ENCODE results near the gene SLC24A4. TPM values are rescaled to one million over a fixed set of nuclear protein-coding genes. Genes with fewer than 3 reads are reported as not detected.

SLC24A4 gene
- total RNA-seq, 2 donors from 2014 or later = 2.7 to 4.4 TPM

- Histone ChIP-seq H3K9me3 (no peaks in the 10 kb centered on the region), H3K4me1 (ENCODE audit: control insufficient read depth in 1 of 2, low read depth in 2 of 2) (peaks cover 3 to 17% of the 10 kb centered on the region in 2 donors), H3K27me3 (replicated peaks; ENCODE audit: insufficient read depth) (no peaks in the 10 kb centered on the region), H3K36me3 (no peaks in the 10 kb centered on the region), H3K27ac (peak overlapping the region in 1 of 2 donors; percentile 53), H3K4me3 (no peak overlapping the region)
- ATAC-seq (ENCODE audit: insufficient number of reproducible peaks, low FRiP score, low read depth) (no peak), DNase-seq (ENCODE audit: low spot score) (no peak)
- TF ChIP-seq CTCF (IDR thresholded peaks at IDR 0.05) = no peak
These were observed 93.0 kb downstream of the SLC24A4 start for GRCh38 chr14:92415969-92416368.

DNA sequence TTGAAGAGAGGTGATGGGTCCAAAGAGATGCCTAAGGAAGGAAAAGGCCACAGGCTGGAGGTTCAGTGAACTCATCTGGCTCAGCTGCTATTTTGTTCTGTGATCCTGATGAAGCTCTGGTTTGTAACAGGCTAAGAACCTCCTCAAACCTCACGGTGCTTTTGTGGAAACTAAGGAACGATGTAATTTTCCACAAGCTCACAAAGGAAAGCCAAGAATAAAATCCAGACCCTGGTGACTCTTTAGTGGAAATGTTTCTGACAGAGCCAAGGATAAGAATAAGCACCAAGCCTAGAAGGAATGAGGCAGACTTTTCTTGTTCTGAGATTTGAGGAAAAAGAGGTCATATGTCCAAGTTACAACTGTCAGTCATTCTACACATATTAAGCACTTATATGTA is 93.6 kb downstream of the SLC24A4 start:
- H3K27ac ChIP-seq = peak overlapping the region; percentile 22 to 53
- no peaks in the 10 kb centered on the region for H3K36me3 ChIP-seq
- DNase-seq (ENCODE audit: low spot score) (no peak), ATAC-seq (ENCODE audit: insufficient number of reproducible peaks, low FRiP score, low read depth) (no peak)
- no peaks in the 10 kb centered on the region for H3K9me3 ChIP-seq
- H3K27me3 ChIP-seq (replicated peaks; ENCODE audit: insufficient read depth) = no peaks in the 10 kb centered on the region
- no peak for TF ChIP-seq CTCF (IDR thresholded peaks at IDR 0.05)
- H3K4me1 ChIP-seq (ENCODE audit: control insufficient read depth in 1 of 2, low read depth in 2 of 2) = peaks cover 3 to 17% of the 10 kb centered on the region in 2 donors
- H3K4me3 ChIP-seq = no peak overlapping the region

GRCh38 chr14:92417759-92418158 is 94.8 kb downstream of the SLC24A4 start:
- ATAC-seq (ENCODE audit: insufficient number of reproducible peaks, low FRiP score, low read depth) = no peak

GRCh38 chr14:92421751-92422150 is 98.8 kb downstream of the SLC24A4 start:
- TF ChIP-seq CTCF (IDR thresholded peaks at IDR 0.05) = no peak
- H3K4me3 ChIP-seq = no peak overlapping the region
- DNase-seq (ENCODE audit: low spot score) (no peak), ATAC-seq (ENCODE audit: insufficient number of reproducible peaks, low FRiP score, low read depth) (no peak)
- H3K27ac ChIP-seq = no peak overlapping the region
- no peaks in the 10 kb centered on the region for H3K36me3 ChIP-seq
- H3K27me3 ChIP-seq (replicated peaks; ENCODE audit: insufficient read depth) = no peaks in the 10 kb centered on the region
- peaks cover 3 to 26% of the 10 kb centered on the region in 2 donors for H3K4me1 ChIP-seq (ENCODE audit: control insufficient read depth in 1 of 2, low read depth in 2 of 2)
- no peaks in the 10 kb centered on the region for H3K9me3 ChIP-seq

More at GRCh38 chr14:92417759-92418158, 94.8 kb downstream of the SLC24A4 start:
- H3K36me3 ChIP-seq = no peaks in the 10 kb centered on the region
- no peak overlapping the region for H3K27ac ChIP-seq
- H3K27me3 ChIP-seq (replicated peaks; ENCODE audit: insufficient read depth) = no peaks in the 10 kb centered on the region
- H3K9me3 ChIP-seq = no peaks in the 10 kb centered on the region
- DNase-seq (ENCODE audit: low spot score) = no peak
- TF ChIP-seq CTCF (IDR thresholded peaks at IDR 0.05) = no peak
- H3K4me3 ChIP-seq = no peak overlapping the region
- peaks cover 3 to 17% of the 10 kb centered on the region in 2 donors for H3K4me1 ChIP-seq (ENCODE audit: control insufficient read depth in 1 of 2, low read depth in 2 of 2)

DNA sequence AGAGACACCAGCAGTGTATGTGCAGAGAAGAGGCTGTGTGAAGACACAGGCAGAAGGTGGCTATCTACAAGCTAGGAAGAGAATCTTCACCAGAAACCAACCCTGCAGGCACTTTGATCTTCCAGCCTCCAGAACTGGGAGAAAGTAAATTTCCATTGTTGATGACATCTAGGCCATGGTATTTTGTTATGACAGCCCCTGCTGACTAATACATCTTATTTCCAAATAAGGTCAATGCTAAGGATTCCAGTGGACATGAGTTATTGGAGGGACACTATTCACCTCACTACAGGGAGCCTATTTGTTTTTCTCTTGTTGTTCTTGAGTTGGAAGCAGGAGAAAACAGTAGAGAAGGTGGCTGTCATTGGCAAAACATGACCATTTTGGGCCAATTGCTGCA is 102.1 kb downstream of the SLC24A4 start:
- Histone ChIP-seq H3K27me3 (replicated peaks; ENCODE audit: insufficient read depth) (no peaks in the 10 kb centered on the region), H3K9me3 (no peaks in the 10 kb centered on the region), H3K4me3 (no peak overlapping the region), H3K36me3 (no peaks in the 10 kb centered on the region), H3K4me1 (ENCODE audit: control insufficient read depth in 1 of 2, low read depth in 2 of 2) (peaks cover 0 to 26% of the 10 kb centered on the region in 2 donors), H3K27ac (no peak overlapping the region)
- TF ChIP-seq CTCF (IDR thresholded peaks at IDR 0.05) = no peak
- ATAC-seq (ENCODE audit: insufficient number of reproducible peaks, low FRiP score, low read depth) (no peak), DNase-seq (ENCODE audit: low spot score) (no peak)
